Left ventricle myocardium inferior (tissue), 1 donor: Measurements from ENCODE around the gene HMG20A. TPM values are rescaled to one million over a fixed set of nuclear protein-coding genes. Genes with fewer than 3 reads are reported as not detected.

Experiments used
- DNase-seq: peaks from one replicate; pipeline ENCODE4 v3.0.0-alpha.2; 2020
- H3K27ac ChIP-seq: fragments of 200-600 bp; replicated peaks from 2 replicates; pipeline ENCODE4 v1.8.0; 2021
- H3K27me3 ChIP-seq: fragments of 200-600 bp; 2 replicates; pipeline ENCODE4 v1.8.0; 2021; ENCODE audit warnings: low read depth
- H3K36me3 ChIP-seq: fragments of 200-600 bp; 2 replicates; pipeline ENCODE4 v1.8.0; 2021
- H3K4me1 ChIP-seq: fragments of 200-600 bp; 2 replicates; pipeline ENCODE4 v1.8.0; 2021
- H3K4me3 ChIP-seq: fragments of 200-600 bp; 2 replicates; pipeline ENCODE4 v1.8.0; 2021; ENCODE audit warnings: mild to moderate bottlenecking, moderate library complexity
- H3K9me3 ChIP-seq: fragments of 200-600 bp; replicated peaks from 2 replicates; pipeline ENCODE4 v1.8.0; 2021
- CTCF ChIP-seq: fragments of 200-600 bp; IDR thresholded peaks from 2 replicates; pipeline ENCODE4 v1.8.0; 2021; ENCODE audit warnings: antibody characterized with exemption, mild to moderate bottlenecking, borderline replicate concordance
- intact Hi-C: fragments of 100-400 bp; cut with micrococcal nuclease; formaldehyde crosslinking; loops from one replicate; pipeline ENCODE4 v1.11.0; 2022
- total RNA-seq: library from RNA; stranded (reverse); fragmentation: NEBNext Ultra II Directional; extraction: Animal tissue kit (Norgen Biotek cat#: 25700); gene quantifications from one replicate; pipeline ENCODE4 v1.2.1, GENCODE V29; 2021
- donor health status: DM: no; HTN: yes; CAD: no; lungs with severe emphysema.

Gene HMG20A
- total RNA-seq, 1 donor from 2014 or later = 30.5 TPM

DNA sequence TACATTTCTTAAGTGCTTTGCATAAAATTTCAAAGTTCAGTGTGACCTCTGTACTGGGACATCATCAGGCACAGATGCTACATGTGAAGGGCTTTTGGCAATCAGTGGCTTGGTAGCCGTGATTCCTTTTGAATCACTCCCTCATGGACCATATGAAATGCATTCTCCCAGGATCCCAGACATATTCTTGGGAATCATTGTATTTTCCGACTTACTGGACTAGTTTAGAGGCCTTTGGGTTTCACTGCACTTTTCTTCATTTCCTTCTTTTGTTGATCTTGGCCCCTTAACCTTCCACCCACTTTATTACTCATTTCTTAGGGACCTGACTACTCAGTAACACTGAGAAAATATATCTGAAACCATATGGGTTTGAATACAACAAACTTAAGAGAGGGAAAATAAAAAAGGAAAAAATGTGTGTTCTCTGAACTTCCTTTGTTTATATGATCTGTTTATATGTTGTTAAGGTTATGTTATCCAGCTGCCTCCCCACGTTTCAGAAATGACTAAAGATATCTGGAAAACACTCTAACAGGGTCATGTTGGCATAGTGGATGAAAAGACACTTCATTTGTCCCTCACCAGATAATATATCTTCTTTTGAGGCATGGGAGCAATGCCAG is 35.1 kb downstream of the HMG20A start:
- H3K4me1 ChIP-seq = peaks cover 49% of the 10 kb centered on the region
- intact Hi-C loops = no loop called here
- peak overlapping the region; percentile 70 for H3K27ac ChIP-seq
- H3K27me3 ChIP-seq = no peaks in the 10 kb centered on the region
- no peak for DNase-seq
- no peaks in the 10 kb centered on the region for H3K9me3 ChIP-seq
- no peak overlapping the region for H3K4me3 ChIP-seq
- peaks cover 12% of the 10 kb centered on the region for H3K36me3 ChIP-seq
- no peak for TF ChIP-seq CTCF

GRCh38 chr15:77456746-77457145 is 36.1 kb downstream of the HMG20A start:
- Histone ChIP-seq H3K36me3 (peaks cover 12% of the 10 kb centered on the region), H3K4me3 (no peak overlapping the region), H3K9me3 (no peaks in the 10 kb centered on the region), H3K27ac (peak overlapping the region; percentile 70), H3K4me1 (peaks cover 59% of the 10 kb centered on the region), H3K27me3 (no peaks in the 10 kb centered on the region)
- intact Hi-C loops = no loop called here
- no peak for DNase-seq
- no peak for TF ChIP-seq CTCF

- H3K27ac ChIP-seq = peak overlapping the region; percentile 28
- intact Hi-C loops = no loop called here
- peaks cover 65% of the 10 kb centered on the region for H3K4me1 ChIP-seq
These were observed 36.7 kb downstream of the HMG20A start for GRCh38 chr15:77457191-77457904.

GRCh38 chr15:77457905-77458265 is 37.2 kb downstream of the HMG20A start:
- Histone ChIP-seq H3K36me3 (peaks cover 12% of the 10 kb centered on the region), H3K27ac (peak overlapping the region; percentile 28), H3K9me3 (no peaks in the 10 kb centered on the region), H3K4me3 (no peak overlapping the region), H3K27me3 (no peaks in the 10 kb centered on the region), H3K4me1 (peaks cover 70% of the 10 kb centered on the region)
- no peak for DNase-seq
- intact Hi-C loops = no loop called here
- no peak for TF ChIP-seq CTCF

More at GRCh38 chr15:77457191-77457904, 36.7 kb downstream of the HMG20A start:
- no peak for DNase-seq
- peaks cover 12% of the 10 kb centered on the region for H3K36me3 ChIP-seq
- no peak for TF ChIP-seq CTCF
- H3K9me3 ChIP-seq = no peaks in the 10 kb centered on the region
- H3K27me3 ChIP-seq = no peaks in the 10 kb centered on the region
- no peak overlapping the region for H3K4me3 ChIP-seq

DNA sequence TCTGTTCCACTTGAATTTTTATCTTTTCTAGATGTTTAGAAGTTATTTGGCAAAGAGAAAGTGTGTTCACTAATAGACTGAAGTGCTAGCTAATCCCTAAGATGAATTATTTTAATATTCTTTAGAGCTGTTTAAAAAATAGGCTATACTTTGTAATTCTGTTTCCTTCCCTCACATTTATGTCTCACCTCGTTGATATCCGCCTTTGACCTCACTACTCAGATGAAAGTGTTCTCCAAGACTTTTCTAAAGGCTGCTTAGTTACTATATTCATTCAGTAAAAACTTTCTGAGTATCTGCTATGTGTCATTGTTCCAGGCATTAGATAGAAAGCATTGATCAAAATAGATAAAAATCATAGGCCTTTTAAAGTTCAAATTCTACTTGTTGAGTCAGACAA is 38.3 kb downstream of the HMG20A start:
- intact Hi-C loops = no loop called here

More for the DNA sequence above, 38.3 kb downstream of the HMG20A start:
- peaks cover 72% of the 10 kb centered on the region for H3K4me1 ChIP-seq
- TF ChIP-seq CTCF = no peak
- H3K27ac ChIP-seq = peak overlapping the region; percentile 28
- no peak overlapping the region for H3K4me3 ChIP-seq
- H3K9me3 ChIP-seq = no peaks in the 10 kb centered on the region
- H3K27me3 ChIP-seq = no peaks in the 10 kb centered on the region
- no peak for DNase-seq
- peaks cover 19% of the 10 kb centered on the region for H3K36me3 ChIP-seq
